SK-N-SH (cell line): ENCODE measurements around the gene ATP1B1. TPM values are rescaled to one million over a fixed set of nuclear protein-coding genes. Genes with fewer than 3 reads are reported as not detected.

ENCODE experiments used
- CTCF ChIA-PET: fragments of 300-600, 350-600 bp; formaldehyde crosslinking; extraction: SDS; loops from one replicate; lab custom pipeline; 2021; lab: Yijun Ruan, JAX
- POLR2A ChIA-PET: fragments of 350-600 bp; sonication (Branson Sonifier 250); formaldehyde crosslinking; extraction: SDS; loops from one replicate; lab custom pipeline; 2020; ENCODE audit warnings: antibody characterized with exemption, inconsistent platforms; lab: Yijun Ruan, JAX
- DNase-seq: peaks from one replicate; pipeline ENCODE4 v3.0.0; 2012
- H2AFZ ChIP-seq: fragments of 200-600 bp; sonication (generic); 2 replicates; pipeline ENCODE4 v1.8.1; 2016; ENCODE audit warnings: antibody characterized with exemption, mild to moderate bottlenecking, low read depth
- H3F3A ChIP-seq: fragments of 200-600 bp; sonication (generic); replicated peaks from 2 replicates; pipeline ENCODE3; 2016; ENCODE audit warnings: antibody characterized with exemption, mild to moderate bottlenecking; ENCODE audit not compliant: insufficient read depth
- H3K27ac ChIP-seq, 2 experiments: fragments of 200-500 bp in 1 of 2; fragments of 200-600 bp in 1 of 2; sonication (Bioruptor generic) in 1 of 2; sonication (generic), shearing (Covaris generic) in 1 of 2; 2 replicates each; pipeline versions ENCODE4 v1.5.1 to v1.6.1; 2014 to 2016; ENCODE audit warnings: low read depth in 2 of 2, inconsistent platforms in 1 of 2, low read length in 1 of 2, mild to moderate bottlenecking in 1 of 2, mixed read lengths in 1 of 2
- H3K27me3 ChIP-seq: fragments of 200-600 bp; sonication (generic), shearing (Covaris generic); 2 replicates; pipeline ENCODE4 v1.6.1; 2016; ENCODE audit warnings: mixed run types; ENCODE audit not compliant: insufficient read depth
- H3K36me3 ChIP-seq, 2 experiments: fragments of 200-500 bp in 1 of 2; fragments of 200-600 bp in 1 of 2; sonication (Bioruptor generic) in 1 of 2; sonication (generic) in 1 of 2; replicated peaks in 1 of 2; 2 replicates each; pipeline versions ENCODE3 to v1.5.1; 2014 to 2016; ENCODE audit warnings: low read length in 1 of 2, mild to moderate bottlenecking in 1 of 2; ENCODE audit not compliant: insufficient read depth in 2 of 2, control insufficient read depth in 1 of 2
- H3K4me1 ChIP-seq, 2 experiments: fragments of 200-500 bp in 1 of 2; fragments of 200-600 bp in 1 of 2; sonication (Bioruptor generic) in 1 of 2; sonication (generic), shearing (Covaris generic) in 1 of 2; 2 replicates each; pipeline versions ENCODE4 v1.5.1 to v1.6.1; 2014 to 2016; ENCODE audit warnings: low read depth in 1 of 2, low read length in 1 of 2, mixed run types in 1 of 2; ENCODE audit not compliant: insufficient read depth in 2 of 2, control insufficient read depth in 1 of 2
- H3K4me2 ChIP-seq: fragments of 200-600 bp; sonication (generic), shearing (Covaris generic); 2 replicates; pipeline ENCODE4 v1.6.1; 2017; ENCODE audit warnings: mixed run types
- H3K4me3 ChIP-seq, 2 experiments: fragments of 200-500 bp in 1 of 2; fragments of 200-600 bp in 1 of 2; sonication (Bioruptor generic) in 1 of 2; sonication (generic), shearing (Covaris generic) in 1 of 2; 2 replicates each; pipeline versions ENCODE4 v1.5.1 to v1.8.1; 2014 to 2016; ENCODE audit warnings: low read depth in 2 of 2, inconsistent platforms in 1 of 2, low read length in 1 of 2, mild to moderate bottlenecking in 1 of 2, mixed read lengths in 1 of 2, moderate library complexity in 1 of 2
- H3K79me2 ChIP-seq: fragments of 200-600 bp; sonication (generic); 2 replicates; pipeline ENCODE4 v1.8.1; 2017; ENCODE audit warnings: mild to moderate bottlenecking; ENCODE audit not compliant: insufficient read depth
- H3K9ac ChIP-seq: fragments of 200-600 bp; sonication (generic); 2 replicates; pipeline ENCODE4 v1.6.1; 2017; ENCODE audit warnings: mixed run types
- H3K9me2 ChIP-seq: fragments of 200-600 bp; sonication (generic); 2 replicates; pipeline ENCODE4 v1.6.1; 2017; ENCODE audit warnings: mixed run types
- H3K9me3 ChIP-seq: fragments of 200-600 bp; sonication (generic); 2 replicates; pipeline ENCODE4 v1.6.1; 2017; ENCODE audit warnings: mixed run types, mild to moderate bottlenecking, moderate library complexity
- H4K20me1 ChIP-seq: fragments of 200-600 bp; sonication (generic); 2 replicates; pipeline ENCODE4 v1.6.1; 2017; ENCODE audit warnings: mild to moderate bottlenecking, mixed run types; ENCODE audit not compliant: insufficient read depth
- CHD2 ChIP-seq: fragments of 150-350 bp; IDR thresholded peaks from 2 replicates; pipeline ENCODE4 v1.6.1; 2018; ENCODE audit warnings: low read length; ENCODE audit not compliant: partially characterized antibody
- ELF1 ChIP-seq: IDR thresholded peaks from 2 replicates; pipeline ENCODE4 v1.4.0; 2012
- EZH2phosphoT487 ChIP-seq: fragments of 200-600 bp; sonication (generic); IDR thresholded peaks from 2 replicates; pipeline ENCODE4 v1.6.1; 2017; ENCODE audit warnings: low read depth, mixed run types, mild to moderate bottlenecking, antibody characterized with exemption, moderate library complexity, borderline replicate concordance
- FOSL2 ChIP-seq: IDR thresholded peaks from 2 replicates; pipeline ENCODE4 v1.4.0; 2012; ENCODE audit warnings: low read depth, mild to moderate bottlenecking, moderate library complexity, borderline replicate concordance
- FOXJ3 ChIP-seq: sonication (generic); formaldehyde crosslinking; IDR thresholded peaks from 2 replicates; pipeline ENCODE4 v1.5.1; 2020; ENCODE audit warnings: mild to moderate bottlenecking, missing genetic modification reagents
- FOXM1 ChIP-seq: IDR thresholded peaks from 2 replicates; pipeline ENCODE4 v1.4.0; 2012; ENCODE audit warnings: low read depth, mild to moderate bottlenecking
- GABPA ChIP-seq: IDR thresholded peaks from 2 replicates; pipeline ENCODE4 v1.4.0; 2012; ENCODE audit warnings: low read depth, mild to moderate bottlenecking
- GATA2 ChIP-seq: sonication (generic); formaldehyde crosslinking; IDR thresholded peaks from 2 replicates; pipeline ENCODE4 v1.5.0; 2020; ENCODE audit warnings: mild to moderate bottlenecking, missing genetic modification reagents
- MXI1 ChIP-seq: IDR thresholded peaks from 2 replicates; pipeline ENCODE4 v1.6.1; 2012; ENCODE audit warnings: mild to moderate bottlenecking, low read depth, low read length, improper control_type of control experiment
- RCOR1 ChIP-seq: fragments of 150-350 bp; IDR thresholded peaks from 2 replicates; pipeline ENCODE4 v1.6.1; 2017; ENCODE audit warnings: antibody characterized with exemption, low read length
- REST ChIP-seq: IDR thresholded peaks from 2 replicates; pipeline ENCODE4 v1.6.1; 2012; ENCODE audit warnings: mild to moderate bottlenecking, low read depth, low read length, moderate library complexity
- RFX5 ChIP-seq: IDR thresholded peaks from 2 replicates; pipeline ENCODE4 v1.6.1; 2012; ENCODE audit warnings: mild to moderate bottlenecking, improper control_type of control experiment, low read length
- SIN3A ChIP-seq: IDR thresholded peaks from 2 replicates; pipeline ENCODE4 v1.6.1; 2012; ENCODE audit warnings: low read depth, mild to moderate bottlenecking, low read length, moderate library complexity, borderline replicate concordance
- TAF1 ChIP-seq: IDR thresholded peaks from 2 replicates; pipeline ENCODE4 v1.6.1; 2012; ENCODE audit warnings: low read depth, mild to moderate bottlenecking, low read length, moderate library complexity, borderline replicate concordance
- TCF12 ChIP-seq: IDR thresholded peaks from 2 replicates; pipeline ENCODE4 v1.4.0; 2012
- WGBS: methylation state at CpG from one replicate; pipeline ENCODE4 v1.1.6; 2017; ENCODE audit warnings: low lambda C conversion rate; 5-methylcytosine and 5-hydroxymethylcytosine counted together
- polyA plus RNA-seq, 3 experiments: library from polyadenylated mRNA; depleted of rRNA; stranded (reverse); fragments of >200 nt; gene quantifications; 2 replicates each; pipeline ENCODE4 v1.2.3, GENCODE V29; 2012

ATP1B1 gene
- polyA plus RNA-seq, 1 of the 3 experiments (the other 2 are of a cell fraction) = 49.5 TPM

- no peak for TF ChIP-seq EZH2phosphoT487
- no peak for TF ChIP-seq SIN3A
- TF ChIP-seq FOSL2 = no peak
- TF ChIP-seq FOXM1 = no peak
- TF ChIP-seq FOXJ3 = no peak
- TF ChIP-seq CHD2 = no peak
- no peak for TF ChIP-seq GABPA
- TF ChIP-seq TCF12 = no peak
- no peak for TF ChIP-seq ELF1
- no peak for TF ChIP-seq MXI1
- TF ChIP-seq TAF1 = no peak
- TF ChIP-seq RFX5 = no peak
- TF ChIP-seq REST = no peak
- TF ChIP-seq RCOR1 = no peak
- TF ChIP-seq, all 33 proteins: peak for 0
Measured at GRCh38 chr1:169110236-169110635, 3.7 kb downstream of the ATP1B1 start (continued).

GRCh38 chr1:169110689-169111447, 4.4 kb downstream of the ATP1B1 start:
- peak overlapping the region; percentile 85 for H3K9ac ChIP-seq
- H3K79me2 ChIP-seq = peaks cover 87% of the 10 kb centered on the region
- peak overlapping the region; percentile 81 for H3K4me2 ChIP-seq
- peaks cover 36% of the 10 kb centered on the region for H3F3A ChIP-seq
- CTCF ChIA-PET = interaction anchor here (1.1 to 8.9 kb wide), 8 partner anchors 10 to 671 kb away, joined by 3 to 92 read pairs (median 5); no protein-coding TSS in a partner anchor
- no peak overlapping the region for H2AFZ ChIP-seq
- TF ChIP-seq REST (no peak), GATA2 (CRISPR knock-in tag) (0 out of 2 replicates have a peak, but pooled peaks have one; percentile 18), RCOR1 (0 out of 2 replicates have a peak, but pooled peaks have one; percentile 31)
- no peaks in the 10 kb centered on the region for H3K9me2 ChIP-seq
- no peaks in the 10 kb centered on the region for H4K20me1 ChIP-seq
- H3K4me3 ChIP-seq = peak overlapping the region; percentile 84 to 85; a peak in 3 of 4 replicates
- peaks cover 25 to 50% of the 10 kb centered on the region in 2 experiments for H3K4me1 ChIP-seq
- WGBS = 47% methylated on average over 7 of the region's 7 CpGs
- POLR2A ChIA-PET = no interaction called here
- no peaks in the 10 kb centered on the region for H3K9me3 ChIP-seq
- H3K27me3 ChIP-seq = no peaks in the 10 kb centered on the region
- peak overlapping the region; percentile 95 to 97 for H3K27ac ChIP-seq
- DNase-seq = peak; percentile 38
- peaks cover 33 to 43% of the 10 kb centered on the region in 2 experiments for H3K36me3 ChIP-seq
